ENCODE data around the gene CBY2.

Gene CBY2

DNA sequence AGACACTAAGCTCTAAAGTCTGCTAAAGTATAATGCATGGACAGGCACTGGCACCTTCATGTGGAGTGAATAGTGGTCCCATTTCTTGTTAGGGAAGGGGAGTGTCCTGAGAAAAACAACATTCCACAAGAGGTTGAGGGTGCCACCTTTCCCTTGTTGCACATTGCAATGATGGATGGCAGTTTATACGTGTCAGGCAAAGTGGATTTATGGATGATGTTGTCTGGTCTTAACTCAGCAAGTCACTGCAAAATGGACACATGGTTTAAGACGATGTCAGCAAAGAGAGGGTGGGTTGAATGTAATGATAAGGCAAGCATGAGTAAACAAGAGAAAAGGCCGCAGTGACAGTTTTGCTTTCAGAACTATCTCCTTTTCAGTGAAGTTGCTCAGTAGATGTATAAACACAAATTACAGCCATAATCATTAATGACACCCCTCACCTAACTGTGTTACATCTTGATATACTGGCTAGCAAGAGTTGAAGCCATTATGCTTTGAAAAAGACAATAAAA lies 19.6 kb upstream of the CBY2 start:
- Histone ChIP-seq H3K27me3 (ENCODE audit: insufficient read depth, low read length) (no peaks in the 10 kb centered on the region), H3K36me3 (ENCODE audit: insufficient read depth, low read depth, low read length) (no peaks in the 10 kb centered on the region), H3K9ac (ENCODE audit: low read depth, low read length) (no peak overlapping the region), H3K4me3 (ENCODE audit: low read length) (no peak overlapping the region), H3K9me3 (ENCODE audit: insufficient read depth, low read depth, low read length) (no peaks in the 10 kb centered on the region), H3K4me1 (ENCODE audit: insufficient read depth, low read length) (peaks cover 14% of the 10 kb centered on the region), H3K27ac (ENCODE audit: low read length) (no peak overlapping the region)

DNA sequence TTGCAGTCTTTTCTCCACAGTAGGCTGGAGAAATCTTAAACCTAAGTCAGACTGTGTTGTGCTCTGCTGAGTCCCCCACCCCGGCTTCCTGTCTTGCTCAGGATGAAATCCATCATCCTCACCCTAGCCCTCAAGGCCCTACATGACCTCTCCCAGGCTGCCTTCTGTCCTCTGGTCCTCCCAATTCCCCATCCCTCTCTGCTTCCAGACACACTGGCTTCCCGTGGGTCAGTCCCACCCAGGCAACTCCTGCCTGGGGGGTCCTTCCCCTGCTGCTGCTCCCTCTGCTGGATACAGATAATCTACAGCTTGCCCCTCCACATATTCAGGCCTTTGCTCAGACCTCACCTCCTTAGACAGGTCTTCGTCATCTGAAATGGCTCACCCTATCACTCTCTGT lies 18.4 kb upstream of the CBY2 start:
- Histone ChIP-seq H3K9me3 (ENCODE audit: insufficient read depth, low read depth, low read length) (no peaks in the 10 kb centered on the region), H3K4me1 (ENCODE audit: insufficient read depth, low read length) (peaks cover 7% of the 10 kb centered on the region; the same call in 1 of the 2 replicates), H3K27me3 (ENCODE audit: insufficient read depth, low read length) (no peaks in the 10 kb centered on the region), H3K27ac (ENCODE audit: low read length) (no peak overlapping the region), H3K9ac (ENCODE audit: low read depth, low read length) (no peak overlapping the region), H3K4me3 (ENCODE audit: low read length) (no peak overlapping the region), H3K36me3 (ENCODE audit: insufficient read depth, low read depth, low read length) (no peaks in the 10 kb centered on the region)

- no peaks in the 10 kb centered on the region for H3K36me3 ChIP-seq (ENCODE audit: insufficient read depth, low read depth, low read length)
- H3K27me3 ChIP-seq (ENCODE audit: insufficient read depth, low read length), result no peaks in the 10 kb centered on the region
- no peaks in the 10 kb centered on the region for H3K9me3 ChIP-seq (ENCODE audit: insufficient read depth, low read depth, low read length)
Observed at GRCh38 chr13:45688577-45688976, 13.5 kb upstream of the CBY2 start.

DNA sequence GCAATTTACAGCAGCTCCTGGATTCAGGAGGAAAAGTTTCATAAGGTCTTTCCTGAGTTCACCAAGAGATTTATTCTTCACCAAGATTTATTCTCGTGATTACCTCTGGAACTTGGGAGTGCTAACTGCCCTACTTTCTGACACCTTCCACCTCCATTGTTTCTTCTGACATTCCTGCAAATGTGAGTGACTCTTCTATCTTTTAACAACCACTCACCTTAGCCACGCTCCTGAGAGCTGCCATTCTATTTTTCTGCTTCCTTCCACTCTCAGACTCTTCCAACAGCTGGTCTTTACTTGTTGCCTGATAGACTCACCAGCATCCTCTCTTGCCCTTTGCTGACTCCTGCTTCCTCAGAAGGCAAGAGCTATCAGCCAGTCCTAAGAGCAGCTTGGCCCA lies 11.5 kb upstream of the CBY2 start:
- no peak overlapping the region for H3K9ac ChIP-seq (ENCODE audit: low read depth, low read length)
- no peaks in the 10 kb centered on the region for H3K27me3 ChIP-seq (ENCODE audit: insufficient read depth, low read length)
- no peaks in the 10 kb centered on the region for H3K36me3 ChIP-seq (ENCODE audit: insufficient read depth, low read depth, low read length)
- H3K4me1 ChIP-seq (ENCODE audit: insufficient read depth, low read length), result no peaks in the 10 kb centered on the region
- no peaks in the 10 kb centered on the region for H3K9me3 ChIP-seq (ENCODE audit: insufficient read depth, low read depth, low read length)
- no peak overlapping the region for H3K27ac ChIP-seq (ENCODE audit: low read length)
- H3K4me3 ChIP-seq (ENCODE audit: low read length), result no peak overlapping the region

More at GRCh38 chr13:45688577-45688976, 13.5 kb upstream of the CBY2 start:
- Histone ChIP-seq H3K9ac (ENCODE audit: low read depth, low read length) (no peak overlapping the region), H3K27ac (ENCODE audit: low read length) (no peak overlapping the region), H3K4me3 (ENCODE audit: low read length) (no peak overlapping the region), H3K4me1 (ENCODE audit: insufficient read depth, low read length) (no peaks in the 10 kb centered on the region; the same call in 1 of the 2 replicates)

DNA sequence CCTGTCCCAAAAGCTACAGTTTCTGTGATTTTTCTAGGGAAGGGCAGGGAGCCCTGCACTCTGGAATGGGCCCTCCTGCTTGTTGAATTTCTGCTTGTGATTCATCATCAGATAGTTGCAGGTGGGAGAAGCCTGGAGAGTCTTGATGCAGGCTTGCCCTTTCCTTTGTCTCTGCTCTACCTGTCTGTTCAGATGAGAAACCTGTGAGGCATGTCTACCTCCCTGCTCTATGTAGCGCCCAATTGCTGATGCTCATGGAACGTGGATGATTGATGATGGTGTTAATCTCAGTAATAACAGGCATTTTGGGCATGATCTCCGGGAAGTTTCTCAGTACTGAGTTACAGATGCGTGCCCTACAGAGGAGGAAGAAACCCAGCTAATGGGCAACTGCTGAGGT lies 10.9 kb upstream of the CBY2 start:
- Histone ChIP-seq H3K27ac (ENCODE audit: low read length) (no peak overlapping the region), H3K9ac (ENCODE audit: low read depth, low read length) (no peak overlapping the region), H3K36me3 (ENCODE audit: insufficient read depth, low read depth, low read length) (no peaks in the 10 kb centered on the region), H3K9me3 (ENCODE audit: insufficient read depth, low read depth, low read length) (no peaks in the 10 kb centered on the region), H3K4me3 (ENCODE audit: low read length) (no peak overlapping the region), H3K27me3 (ENCODE audit: insufficient read depth, low read length) (no peaks in the 10 kb centered on the region), H3K4me1 (ENCODE audit: insufficient read depth, low read length) (no peaks in the 10 kb centered on the region)

DNA sequence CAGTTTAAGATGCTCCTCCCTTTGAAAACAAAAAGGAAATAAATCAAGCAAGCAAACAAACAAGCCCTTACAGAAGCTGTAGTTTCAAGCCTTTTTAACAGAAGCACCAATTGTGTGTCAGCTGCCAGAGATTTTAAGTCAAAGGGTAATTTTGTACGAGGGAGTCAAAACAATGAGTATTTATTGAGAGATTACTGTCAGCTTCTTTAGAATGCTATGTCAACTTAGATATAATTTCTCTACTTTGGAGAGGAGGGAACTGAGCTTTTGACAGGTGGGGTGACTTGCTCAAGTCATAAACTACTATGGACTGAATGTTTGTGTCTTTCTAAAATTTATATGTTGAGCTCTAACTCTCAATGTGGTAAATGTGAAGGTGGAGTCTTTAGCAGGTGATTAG lies 10.5 kb upstream of the CBY2 start:
- Histone ChIP-seq H3K27me3 (ENCODE audit: insufficient read depth, low read length) (no peaks in the 10 kb centered on the region), H3K4me1 (ENCODE audit: insufficient read depth, low read length) (no peaks in the 10 kb centered on the region), H3K4me3 (ENCODE audit: low read length) (no peak overlapping the region), H3K9ac (ENCODE audit: low read depth, low read length) (no peak overlapping the region), H3K36me3 (ENCODE audit: insufficient read depth, low read depth, low read length) (no peaks in the 10 kb centered on the region), H3K9me3 (ENCODE audit: insufficient read depth, low read depth, low read length) (no peaks in the 10 kb centered on the region), H3K27ac (ENCODE audit: low read length) (no peak overlapping the region)

GRCh38 chr13:45695198-45695730 lies 6.9 kb upstream of the CBY2 start:
- no peaks in the 10 kb centered on the region for H3K27me3 ChIP-seq (ENCODE audit: insufficient read depth, low read length)
- H3K9me3 ChIP-seq (ENCODE audit: insufficient read depth, low read depth, low read length), result no peaks in the 10 kb centered on the region
- no peaks in the 10 kb centered on the region for H3K4me1 ChIP-seq (ENCODE audit: insufficient read depth, low read length)
- no peak overlapping the region for H3K9ac ChIP-seq (ENCODE audit: low read depth, low read length)
- H3K4me3 ChIP-seq (ENCODE audit: low read length), result no peak overlapping the region
- no peaks in the 10 kb centered on the region for H3K36me3 ChIP-seq (ENCODE audit: insufficient read depth, low read depth, low read length)
- no peak overlapping the region for H3K27ac ChIP-seq (ENCODE audit: low read length)

GRCh38 chr13:45696610-45697226 lies 5.4 kb upstream of the CBY2 start:
- H3K27ac ChIP-seq (ENCODE audit: low read length), result no peak overlapping the region
- H3K4me3 ChIP-seq (ENCODE audit: low read length), result no peak overlapping the region
- no peaks in the 10 kb centered on the region for H3K36me3 ChIP-seq (ENCODE audit: insufficient read depth, low read depth, low read length)
- no peaks in the 10 kb centered on the region for H3K4me1 ChIP-seq (ENCODE audit: insufficient read depth, low read length)
- no peaks in the 10 kb centered on the region for H3K9me3 ChIP-seq (ENCODE audit: insufficient read depth, low read depth, low read length)
- no peak overlapping the region for H3K9ac ChIP-seq (ENCODE audit: low read depth, low read length)
- no peaks in the 10 kb centered on the region for H3K27me3 ChIP-seq (ENCODE audit: insufficient read depth, low read length)

GRCh38 chr13:45700971-45701900 lies 884 bp upstream of the CBY2 start:
- H3K4me3 ChIP-seq (ENCODE audit: low read length), result no peak overlapping the region
- H3K4me1 ChIP-seq (ENCODE audit: insufficient read depth, low read length), result peaks cover 10% of the 10 kb centered on the region; the same call in 1 of the 2 replicates
- H3K36me3 ChIP-seq (ENCODE audit: insufficient read depth, low read depth, low read length), result no peaks in the 10 kb centered on the region
- H3K27me3 ChIP-seq (ENCODE audit: insufficient read depth, low read length), result no peaks in the 10 kb centered on the region
- no peak overlapping the region for H3K27ac ChIP-seq (ENCODE audit: low read length)
- H3K9ac ChIP-seq (ENCODE audit: low read depth, low read length), result no peak overlapping the region
- no peaks in the 10 kb centered on the region for H3K9me3 ChIP-seq (ENCODE audit: insufficient read depth, low read depth, low read length)

DNA sequence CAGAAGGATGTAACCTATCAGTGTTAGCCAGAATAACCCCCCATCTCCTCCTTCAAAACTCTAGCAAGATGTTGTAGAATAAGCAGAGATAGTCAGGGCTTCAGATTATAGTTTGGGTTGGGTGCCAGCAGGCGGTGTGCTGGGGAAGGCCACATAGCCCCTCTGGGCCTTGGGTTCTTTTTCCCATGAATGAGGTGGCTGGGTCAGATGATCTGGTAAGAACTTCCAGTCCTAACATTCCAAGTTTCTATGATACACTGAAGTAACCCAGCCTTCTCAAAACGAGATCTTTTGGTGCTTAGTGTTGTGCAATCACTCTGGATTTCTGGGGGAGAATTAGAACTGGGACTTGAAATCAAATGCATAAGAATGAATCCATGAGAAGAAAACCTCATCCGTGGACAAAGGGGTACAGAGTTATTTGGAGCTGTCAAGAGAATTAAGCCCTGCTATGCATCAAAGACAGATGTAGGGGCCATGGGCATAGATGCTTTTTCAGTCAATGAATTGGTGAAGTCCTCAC lies 810 bp downstream of the CBY2 start:
- Histone ChIP-seq H3K27me3 (ENCODE audit: insufficient read depth, low read length) (no peaks in the 10 kb centered on the region), H3K4me3 (ENCODE audit: low read length) (no peak overlapping the region), H3K36me3 (ENCODE audit: insufficient read depth, low read depth, low read length) (no peaks in the 10 kb centered on the region), H3K9ac (ENCODE audit: low read depth, low read length) (no peak overlapping the region), H3K27ac (ENCODE audit: low read length) (no peak overlapping the region), H3K4me1 (ENCODE audit: insufficient read depth, low read length) (peaks cover 10% of the 10 kb centered on the region; the same call in 1 of the 2 replicates), H3K9me3 (ENCODE audit: insufficient read depth, low read depth, low read length) (no peaks in the 10 kb centered on the region)

DNA sequence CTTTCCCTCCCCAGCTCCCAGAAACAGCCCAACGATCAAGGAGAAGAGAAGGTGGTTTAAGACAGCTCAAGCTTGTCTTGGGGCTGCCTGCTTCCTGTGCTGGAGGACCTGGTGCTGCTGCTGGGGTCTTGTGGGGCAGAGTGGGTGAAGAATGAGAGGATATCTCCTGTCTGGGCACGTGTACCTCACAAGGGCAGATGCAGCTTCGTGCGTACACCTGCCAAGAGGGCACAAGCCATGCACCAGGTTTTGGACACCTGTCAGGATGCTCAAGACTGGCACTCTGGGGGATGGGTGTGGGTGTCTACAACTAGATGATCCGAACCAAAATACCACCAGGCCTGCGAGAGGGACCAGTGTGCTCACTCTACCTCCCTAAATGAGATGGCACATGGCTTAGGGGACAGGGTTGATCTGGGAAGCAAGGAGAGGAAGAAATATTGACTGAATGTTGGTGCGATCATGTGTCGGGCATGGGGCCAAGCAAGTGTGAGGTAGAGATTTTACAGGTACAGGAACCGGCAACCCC lies 2.2 kb downstream of the CBY2 start:
- Histone ChIP-seq H3K4me1 (ENCODE audit: insufficient read depth, low read length) (peaks cover 10% of the 10 kb centered on the region; the same call in 1 of the 2 replicates), H3K27me3 (ENCODE audit: insufficient read depth, low read length) (no peaks in the 10 kb centered on the region), H3K9me3 (ENCODE audit: insufficient read depth, low read depth, low read length) (no peaks in the 10 kb centered on the region), H3K36me3 (ENCODE audit: insufficient read depth, low read depth, low read length) (no peaks in the 10 kb centered on the region), H3K9ac (ENCODE audit: low read depth, low read length) (no peak overlapping the region), H3K27ac (ENCODE audit: low read length) (no peak overlapping the region), H3K4me3 (ENCODE audit: low read length) (no peak overlapping the region)
